ENCODE measurements around the gene NR0B1. TPM values are rescaled to one million over a fixed set of nuclear protein-coding genes. Genes with fewer than 3 reads are reported as not detected.

Gene NR0B1, protein sequence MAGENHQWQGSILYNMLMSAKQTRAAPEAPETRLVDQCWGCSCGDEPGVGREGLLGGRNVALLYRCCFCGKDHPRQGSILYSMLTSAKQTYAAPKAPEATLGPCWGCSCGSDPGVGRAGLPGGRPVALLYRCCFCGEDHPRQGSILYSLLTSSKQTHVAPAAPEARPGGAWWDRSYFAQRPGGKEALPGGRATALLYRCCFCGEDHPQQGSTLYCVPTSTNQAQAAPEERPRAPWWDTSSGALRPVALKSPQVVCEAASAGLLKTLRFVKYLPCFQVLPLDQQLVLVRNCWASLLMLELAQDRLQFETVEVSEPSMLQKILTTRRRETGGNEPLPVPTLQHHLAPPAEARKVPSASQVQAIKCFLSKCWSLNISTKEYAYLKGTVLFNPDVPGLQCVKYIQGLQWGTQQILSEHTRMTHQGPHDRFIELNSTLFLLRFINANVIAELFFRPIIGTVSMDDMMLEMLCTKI
- total RNA-seq, result 1.2 and 8.5 TPM in 2 replicates

GRCh38 chrX:30309139-30309571 lies at the start of gene NR0B1:
Gene NR0B1 (minus strand): TSS chrX:30309390. CDS start chrX:30309363, 27 bp downstream.

Other genes with a start within 250 kb of the NR0B1 start
- not detected in 2 replicates for gene MAGEB2, start 93.8 kb downstream of the NR0B1 start, total RNA-seq
- not detected in 2 replicates for gene MAGEB3, start 78.7 kb downstream of the NR0B1 start, total RNA-seq
- gene MAGEB4, start 67.4 kb downstream of the NR0B1 start, total RNA-seq, result not detected in 2 replicates
- not detected in 2 replicates for gene MAGEB1, start 62.2 kb downstream of the NR0B1 start, total RNA-seq